ENCODE results near the gene IFIT5.

DNA sequence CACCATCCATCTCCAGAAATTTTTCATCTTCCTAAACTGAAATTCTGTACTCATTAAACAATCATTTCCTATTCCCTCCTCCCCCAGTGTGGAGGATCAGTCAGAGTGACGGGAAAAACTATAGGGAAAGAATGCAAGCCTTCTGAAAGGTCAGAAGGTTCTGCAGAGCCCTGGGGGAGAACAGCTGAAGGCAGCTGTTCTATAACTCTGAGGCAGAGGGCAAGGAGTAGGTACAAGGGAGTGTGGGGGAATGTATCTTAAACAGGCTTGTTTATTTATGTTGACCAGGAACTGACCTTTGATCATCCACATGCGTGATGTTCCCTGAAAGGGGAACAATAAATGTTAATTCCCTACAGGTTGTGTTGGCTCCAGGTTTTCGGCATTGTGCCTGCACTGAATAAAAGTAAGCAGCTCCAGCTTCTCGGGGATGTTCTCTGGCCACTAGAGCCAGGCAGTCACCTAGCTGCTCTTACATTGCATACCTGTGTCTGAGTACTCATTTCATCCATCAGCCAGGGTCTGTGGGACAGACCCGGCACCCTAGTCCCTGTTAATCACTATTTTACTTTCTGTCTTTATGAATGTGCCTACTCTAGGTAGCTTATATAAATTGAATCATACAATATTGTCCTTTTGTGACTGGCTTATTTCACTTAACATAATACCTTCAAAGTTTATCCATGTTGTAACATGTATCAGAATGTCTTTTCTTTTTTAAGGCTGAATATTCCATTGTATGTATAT lies 16.2 kb upstream of the IFIT5 start:
- TF ChIP-seq EZH2 (IDR thresholded peaks at IDR 0.05; ENCODE audit: borderline replicate concordance, low read length) = no peak
- TF ChIP-seq, protein P1, sequence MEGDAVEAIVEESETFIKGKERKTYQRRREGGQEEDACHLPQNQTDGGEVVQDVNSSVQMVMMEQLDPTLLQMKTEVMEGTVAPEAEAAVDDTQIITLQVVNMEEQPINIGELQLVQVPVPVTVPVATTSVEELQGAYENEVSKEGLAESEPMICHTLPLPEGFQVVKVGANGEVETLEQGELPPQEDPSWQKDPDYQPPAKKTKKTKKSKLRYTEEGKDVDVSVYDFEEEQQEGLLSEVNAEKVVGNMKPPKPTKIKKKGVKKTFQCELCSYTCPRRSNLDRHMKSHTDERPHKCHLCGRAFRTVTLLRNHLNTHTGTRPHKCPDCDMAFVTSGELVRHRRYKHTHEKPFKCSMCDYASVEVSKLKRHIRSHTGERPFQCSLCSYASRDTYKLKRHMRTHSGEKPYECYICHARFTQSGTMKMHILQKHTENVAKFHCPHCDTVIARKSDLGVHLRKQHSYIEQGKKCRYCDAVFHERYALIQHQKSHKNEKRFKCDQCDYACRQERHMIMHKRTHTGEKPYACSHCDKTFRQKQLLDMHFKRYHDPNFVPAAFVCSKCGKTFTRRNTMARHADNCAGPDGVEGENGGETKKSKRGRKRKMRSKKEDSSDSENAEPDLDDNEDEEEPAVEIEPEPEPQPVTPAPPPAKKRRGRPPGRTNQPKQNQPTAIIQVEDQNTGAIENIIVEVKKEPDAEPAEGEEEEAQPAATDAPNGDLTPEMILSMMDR (IDR thresholded peaks at IDR 0.05; ENCODE audit: low read length) = no peak
